HG03575 (cell line): ENCODE data around the gene OXA1L.

Source experiments
- ATAC-seq: cut with Tn5 transposase; IDR thresholded peaks from one replicate; pipeline ENCODE4 v1.9.1; 2021; ENCODE audit not compliant: unreplicated experiment, insufficient number of reproducible peaks, low FRiP score; ENCODE audit errors: extremely low read depth

The OXA1L gene

GRCh38 chr14:22819151-22819988 is 52.9 kb downstream of the OXA1L start:
- ATAC-seq = no peak

- ATAC-seq = no peak
Observed at GRCh38 chr14:22820731-22821130, 54.2 kb downstream of the OXA1L start.

- no peak for ATAC-seq
Observed at GRCh38 chr14:22821193-22822015, 54.9 kb downstream of the OXA1L start.

GRCh38 chr14:22822016-22822570 is 55.6 kb downstream of the OXA1L start:
- ATAC-seq = no peak
